ENCODE measurements around the gene SNX18. TPM values are rescaled to one million over a fixed set of nuclear protein-coding genes. Genes with fewer than 3 reads are reported as not detected.
"Not testable (repeated sequence)": the region's sequence is repeated elsewhere in the genome, so short reads cannot be mapped to it uniquely, and the experiment has no call there.

The SNX18 gene, protein sequence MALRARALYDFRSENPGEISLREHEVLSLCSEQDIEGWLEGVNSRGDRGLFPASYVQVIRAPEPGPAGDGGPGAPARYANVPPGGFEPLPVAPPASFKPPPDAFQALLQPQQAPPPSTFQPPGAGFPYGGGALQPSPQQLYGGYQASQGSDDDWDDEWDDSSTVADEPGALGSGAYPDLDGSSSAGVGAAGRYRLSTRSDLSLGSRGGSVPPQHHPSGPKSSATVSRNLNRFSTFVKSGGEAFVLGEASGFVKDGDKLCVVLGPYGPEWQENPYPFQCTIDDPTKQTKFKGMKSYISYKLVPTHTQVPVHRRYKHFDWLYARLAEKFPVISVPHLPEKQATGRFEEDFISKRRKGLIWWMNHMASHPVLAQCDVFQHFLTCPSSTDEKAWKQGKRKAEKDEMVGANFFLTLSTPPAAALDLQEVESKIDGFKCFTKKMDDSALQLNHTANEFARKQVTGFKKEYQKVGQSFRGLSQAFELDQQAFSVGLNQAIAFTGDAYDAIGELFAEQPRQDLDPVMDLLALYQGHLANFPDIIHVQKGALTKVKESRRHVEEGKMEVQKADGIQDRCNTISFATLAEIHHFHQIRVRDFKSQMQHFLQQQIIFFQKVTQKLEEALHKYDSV
- total RNA-seq: 1 to 10 TPM; 3.9 to 4.4 TPM

- H3K27ac Mint-ChIP-seq: no peak within 1 kb of the TSS
These were observed at the start of gene SNX18 for GRCh38 chr5:54517512-54518145. Gene SNX18, plus strand, starts transcription at chr5:54517759. Its CDS starts 194 bp downstream, at chr5:54517953.

DNA sequence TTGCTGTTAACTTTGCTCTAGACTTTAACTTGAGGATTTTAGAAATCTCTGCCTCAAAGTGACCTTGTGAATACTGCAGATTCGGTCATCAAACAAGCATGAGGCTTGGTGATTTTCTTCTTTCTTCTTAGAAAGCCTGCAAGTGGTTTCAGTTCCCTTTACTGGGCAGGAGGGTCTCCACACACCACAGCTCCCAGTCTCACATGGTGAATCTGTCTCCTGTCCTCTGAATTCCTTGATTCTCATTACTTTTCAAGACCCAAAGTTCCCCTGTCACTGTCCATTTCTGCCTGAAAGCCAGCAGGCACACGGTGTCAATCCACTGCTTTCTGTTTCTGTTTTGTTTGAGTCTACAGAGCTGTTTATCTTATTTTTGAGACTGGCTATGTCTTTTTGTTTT lies 47.9 kb upstream of the SNX18 start:
- Mint-ChIP-seq H3K9me3 (peaks cover 2% of the 10 kb centered on the region), H3K4me3 (no peak overlapping the region), H3K27ac (no peak overlapping the region), H3K27me3 (ENCODE audit: low read depth) (no peaks in the 10 kb centered on the region), H3K4me1 (ENCODE audit: low read depth) (peaks cover 4% of the 10 kb centered on the region), H3K36me3 (ENCODE audit: low read depth) (no peaks in the 10 kb centered on the region)
- intact Hi-C loops (cut with micrococcal nuclease): no loop called here
- no peak for DNase-seq
- CTCF ChIA-PET: no interaction called here

More at GRCh38 chr5:54517512-54518145, at the start of gene SNX18:
- peaks cover 40% of the 10 kb centered on the region for H3K4me1 Mint-ChIP-seq (ENCODE audit: low read depth)
- intact Hi-C loops (cut with micrococcal nuclease): loop anchor here (1.0 to 5.0 kb wide), 10 partner anchors 129 to 715 kb away; partner anchors contain the start of genes ARL15 and CCNO
- peak; percentile 91 for DNase-seq
- H3K9me3 Mint-ChIP-seq: no peaks in the 10 kb centered on the region
- CTCF ChIA-PET: interaction anchor here (0.7 to 5.3 kb wide), 25 partner anchors 10 to 642 kb away, joined by 3 to 88 read pairs (median 4); partner anchors contain the start of gene GPX8
- H3K36me3 Mint-ChIP-seq (ENCODE audit: low read depth): no peaks in the 10 kb centered on the region
- H3K27me3 Mint-ChIP-seq (ENCODE audit: low read depth): no peaks in the 10 kb centered on the region
- peak within 1 kb of the TSS; percentile 56 for H3K4me3 Mint-ChIP-seq

DNA sequence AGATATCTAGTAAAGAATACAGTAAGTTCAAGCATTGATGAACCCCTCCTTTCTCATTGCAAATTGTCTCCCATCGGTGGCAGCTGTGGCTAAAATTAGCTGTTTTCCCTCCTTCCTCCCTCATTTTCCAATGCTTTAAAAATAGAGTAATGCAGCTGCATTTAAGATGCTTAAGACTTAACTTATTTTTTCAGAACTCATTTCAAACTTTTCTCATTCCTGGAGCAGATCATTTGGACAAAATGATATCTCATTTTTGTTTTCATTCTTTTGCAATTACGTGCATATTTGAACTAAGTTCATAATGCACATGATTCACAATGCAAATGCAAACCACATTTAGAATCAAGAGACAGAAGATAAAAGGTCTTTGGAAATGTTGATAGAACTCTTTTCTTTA lies 47.4 kb upstream of the SNX18 start:
- Mint-ChIP-seq H3K27me3 (ENCODE audit: low read depth) (no peaks in the 10 kb centered on the region), H3K36me3 (ENCODE audit: low read depth) (no peaks in the 10 kb centered on the region), H3K27ac (no peak overlapping the region), H3K9me3 (peaks cover 2% of the 10 kb centered on the region), H3K4me3 (no peak overlapping the region), H3K4me1 (ENCODE audit: low read depth) (peaks cover 4% of the 10 kb centered on the region)
- no peak for DNase-seq
- intact Hi-C loops (cut with micrococcal nuclease): no loop called here
- CTCF ChIA-PET: no interaction called here

- H3K27me3 Mint-ChIP-seq (ENCODE audit: low read depth): no peaks in the 10 kb centered on the region
- intact Hi-C loops (cut with micrococcal nuclease): no loop called here
- no peak overlapping the region for H3K4me3 Mint-ChIP-seq
- DNase-seq: no peak
- H3K9me3 Mint-ChIP-seq: peaks cover 2% of the 10 kb centered on the region
- H3K36me3 Mint-ChIP-seq (ENCODE audit: low read depth): no peaks in the 10 kb centered on the region
- H3K27ac Mint-ChIP-seq: no peak overlapping the region
- H3K4me1 Mint-ChIP-seq (ENCODE audit: low read depth): peaks cover 4% of the 10 kb centered on the region
- CTCF ChIA-PET: interaction anchor here (1.1 kb wide), 1 partner anchor 51 kb away, joined by 3 read pairs; no protein-coding TSS in a partner anchor
These were observed 46.9 kb upstream of the SNX18 start for GRCh38 chr5:54470677-54471076.

DNA sequence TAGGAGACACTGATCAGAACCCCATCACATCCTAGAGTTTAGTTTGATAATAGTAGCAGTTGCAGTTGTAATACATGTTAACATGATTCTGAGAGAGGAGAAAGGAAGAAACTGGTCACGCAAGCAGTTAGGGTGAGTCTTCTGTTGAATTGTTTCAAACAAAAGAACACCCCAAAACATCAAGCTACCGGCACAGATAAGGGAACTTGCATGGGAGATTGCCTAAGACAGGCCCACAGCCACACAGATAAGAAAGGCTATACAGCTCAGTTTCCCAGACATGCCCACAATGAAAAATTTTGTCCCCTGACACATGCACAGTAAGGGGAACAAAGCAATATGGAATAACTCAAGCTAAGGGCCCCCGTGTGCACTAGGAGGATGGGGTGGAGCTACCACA lies 46.2 kb upstream of the SNX18 start:
- Mint-ChIP-seq H3K4me1 (ENCODE audit: low read depth) (peaks cover 4% of the 10 kb centered on the region), H3K4me3 (no peak overlapping the region), H3K27ac (no peak overlapping the region), H3K27me3 (ENCODE audit: low read depth) (no peaks in the 10 kb centered on the region), H3K36me3 (ENCODE audit: low read depth) (no peaks in the 10 kb centered on the region), H3K9me3 (peaks cover under 1% of the 10 kb centered on the region)
- no peak for DNase-seq
- CTCF ChIA-PET: interaction anchor here (0.6 to 1.7 kb wide), 3 partner anchors 16 to 52 kb away, joined by 3 to 7 read pairs (median 3); no protein-coding TSS in a partner anchor
- intact Hi-C loops (cut with micrococcal nuclease): no loop called here

- Mint-ChIP-seq H3K27ac (no peak overlapping the region), H3K4me3 (no peak overlapping the region), H3K27me3 (ENCODE audit: low read depth) (peaks cover 5% of the 10 kb centered on the region), H3K4me1 (ENCODE audit: low read depth) (no peaks in the 10 kb centered on the region), H3K9me3 (no peaks in the 10 kb centered on the region), H3K36me3 (ENCODE audit: low read depth) (no peaks in the 10 kb centered on the region)
- intact Hi-C loops (cut with micrococcal nuclease): no loop called here
- DNase-seq: no peak
- CTCF ChIA-PET: no interaction called here
These were observed 40.9 kb upstream of the SNX18 start for GRCh38 chr5:54476682-54477081.

DNA sequence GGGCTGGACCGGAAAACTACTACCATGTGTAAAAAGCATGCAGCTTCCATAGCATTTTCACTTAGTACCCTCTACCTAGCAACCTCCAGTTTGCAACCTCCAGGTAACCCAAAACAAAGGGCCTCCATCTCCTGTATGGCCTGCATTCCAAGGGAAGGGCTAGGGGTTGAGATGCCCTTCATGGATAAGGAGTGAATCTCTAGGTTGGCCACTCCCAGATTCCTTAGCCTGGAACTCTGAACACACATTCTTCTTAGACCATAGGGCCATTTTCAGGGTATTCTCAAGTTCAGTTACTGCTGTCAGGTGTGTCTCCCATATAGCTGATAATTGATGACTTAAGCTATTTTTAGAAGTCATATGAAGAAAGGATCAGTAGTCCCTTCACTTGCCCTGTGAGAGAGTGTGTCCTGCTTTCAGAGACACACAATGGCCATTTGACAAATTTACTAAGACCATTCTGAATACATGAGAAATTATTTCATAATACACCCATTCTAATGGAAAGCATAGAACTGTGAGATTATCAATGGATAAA lies 39.5 kb upstream of the SNX18 start:
- H3K4me1 Mint-ChIP-seq (ENCODE audit: low read depth): no peaks in the 10 kb centered on the region
- CTCF ChIA-PET: no interaction called here

DNA sequence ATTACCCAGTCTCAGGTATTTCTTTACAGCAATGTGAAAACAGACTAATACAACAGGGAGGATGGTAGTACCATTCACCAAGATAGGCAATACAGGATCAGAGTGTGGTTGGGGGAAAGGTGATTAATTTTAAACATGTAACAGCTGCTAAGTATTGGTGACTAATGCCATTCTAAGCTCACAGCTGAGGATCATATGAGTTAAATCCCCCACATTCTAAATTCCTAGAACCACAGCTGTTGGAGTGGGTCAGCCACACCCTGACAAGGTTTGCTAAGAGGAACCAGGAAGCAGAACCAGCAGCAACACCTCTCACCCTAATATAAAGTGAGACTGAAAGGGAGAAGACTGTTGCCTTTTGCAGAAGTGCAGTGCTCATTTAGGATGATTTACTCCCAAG lies 37.3 kb upstream of the SNX18 start:
- CTCF ChIA-PET: interaction anchor here (1.0 to 1.5 kb wide), 2 partner anchors 8 to 9 kb away, joined by 3 to 4 read pairs; no protein-coding TSS in a partner anchor

More for the DNA sequence above, 39.5 kb upstream of the SNX18 start:
- intact Hi-C loops (cut with micrococcal nuclease): no loop called here
- no peak overlapping the region for H3K27ac Mint-ChIP-seq
- no peaks in the 10 kb centered on the region for H3K36me3 Mint-ChIP-seq (ENCODE audit: low read depth)
- H3K27me3 Mint-ChIP-seq (ENCODE audit: low read depth): peaks cover 5% of the 10 kb centered on the region
- no peaks in the 10 kb centered on the region for H3K9me3 Mint-ChIP-seq
- H3K4me3 Mint-ChIP-seq: no peak overlapping the region
- no peak for DNase-seq

GRCh38 chr5:54484219-54484894 lies 33.2 kb upstream of the SNX18 start:
- Mint-ChIP-seq H3K9me3 (no peaks in the 10 kb centered on the region), H3K36me3 (ENCODE audit: low read depth) (no peaks in the 10 kb centered on the region), H3K27ac (no peak overlapping the region), H3K4me1 (ENCODE audit: low read depth) (no peaks in the 10 kb centered on the region), H3K4me3 (no peak overlapping the region), H3K27me3 (ENCODE audit: low read depth) (peaks cover 5% of the 10 kb centered on the region)
- DNase-seq: no peak
- CTCF ChIA-PET: no interaction called here
- intact Hi-C loops (cut with micrococcal nuclease): no loop called here

More for the DNA sequence above, 37.3 kb upstream of the SNX18 start:
- intact Hi-C loops (cut with micrococcal nuclease): no loop called here
- Mint-ChIP-seq H3K4me3 (no peak overlapping the region), H3K9me3 (no peaks in the 10 kb centered on the region), H3K27me3 (ENCODE audit: low read depth) (peaks cover 5% of the 10 kb centered on the region), H3K36me3 (ENCODE audit: low read depth) (no peaks in the 10 kb centered on the region), H3K27ac (no peak overlapping the region), H3K4me1 (ENCODE audit: low read depth) (no peaks in the 10 kb centered on the region)
- DNase-seq: no peak

GRCh38 chr5:54485659-54486058 lies 31.9 kb upstream of the SNX18 start:
- CTCF ChIA-PET; intact Hi-C loops (cut with micrococcal nuclease); H3K4me1 Mint-ChIP-seq (ENCODE audit: low read depth); H3K36me3 Mint-ChIP-seq (ENCODE audit: low read depth); H3K9me3 Mint-ChIP-seq; H3K4me3 Mint-ChIP-seq; H3K27ac Mint-ChIP-seq; DNase-seq; H3K27me3 Mint-ChIP-seq (ENCODE audit: low read depth): not testable (repeated sequence)

GRCh38 chr5:54489648-54489979 lies 27.9 kb upstream of the SNX18 start:
- H3K36me3 Mint-ChIP-seq (ENCODE audit: low read depth); DNase-seq; H3K27me3 Mint-ChIP-seq (ENCODE audit: low read depth); H3K27ac Mint-ChIP-seq; H3K4me3 Mint-ChIP-seq; H3K4me1 Mint-ChIP-seq (ENCODE audit: low read depth); H3K9me3 Mint-ChIP-seq: not testable (repeated sequence)
- intact Hi-C loops (cut with micrococcal nuclease): loop anchor here (1.0 to 2.0 kb wide), 4 partner anchors 49 to 246 kb away; partner anchors contain the start of gene ARL15
- CTCF ChIA-PET: interaction anchor here (0.6 to 2.8 kb wide), 33 partner anchors 9 to 383 kb away, joined by 3 to 18 read pairs (median 5); partner anchors contain the start of gene ARL15

DNA sequence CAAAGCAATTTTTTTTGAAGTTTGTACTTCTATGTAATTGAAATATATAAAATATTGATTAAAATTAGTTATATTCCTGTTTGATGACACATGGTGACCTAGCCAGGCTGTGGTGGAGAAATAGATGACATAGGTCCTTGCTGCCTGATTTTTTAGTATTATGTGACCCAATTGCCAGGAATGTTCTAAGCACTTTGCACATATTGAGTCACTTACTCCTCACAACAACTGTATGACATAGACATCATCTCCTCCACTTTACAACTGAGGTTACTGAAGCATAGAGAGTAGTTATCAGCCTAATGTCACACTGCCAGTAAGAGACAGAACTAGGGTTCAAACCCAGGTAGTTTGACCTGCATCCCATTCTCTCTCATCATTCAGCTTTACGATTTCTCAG lies 26.2 kb upstream of the SNX18 start:
- Mint-ChIP-seq H3K27me3 (ENCODE audit: low read depth) (no peaks in the 10 kb centered on the region), H3K4me3 (no peak overlapping the region), H3K9me3 (no peaks in the 10 kb centered on the region), H3K27ac (no peak overlapping the region), H3K36me3 (ENCODE audit: low read depth) (no peaks in the 10 kb centered on the region), H3K4me1 (ENCODE audit: low read depth) (no peaks in the 10 kb centered on the region)
- CTCF ChIA-PET: interaction anchor here (0.5 kb wide), 2 partner anchors 59 to 468 kb away, joined by 3 to 4 read pairs; no protein-coding TSS in a partner anchor
- DNase-seq: no peak
- intact Hi-C loops (cut with micrococcal nuclease): no loop called here
